Muscle of leg (tissue), 11 donors: ENCODE results near the gene CDC42BPB. TPM values are rescaled to one million over a fixed set of nuclear protein-coding genes. Genes with fewer than 3 reads are reported as not detected.
A peak's percentile ranks its signal among the peaks of the same experiment; 100 is the strongest.

ENCODE experiments used
- DNase-seq: peaks from one replicate; pipeline ENCODE4 v3.0.0; 2013
- H3K27ac ChIP-seq: one replicate; pipeline ENCODE4 v1.5.1; 2013; ENCODE audit warnings: mild to moderate bottlenecking, low read length, control low read depth
- H3K27me3 ChIP-seq: one replicate; pipeline ENCODE4 v1.6.1; 2013; ENCODE audit warnings: low read length; ENCODE audit not compliant: control insufficient read depth, insufficient read depth
- H3K36me3 ChIP-seq: one replicate; pipeline ENCODE4 v1.6.1; 2013; ENCODE audit warnings: low read length; ENCODE audit not compliant: control insufficient read depth, insufficient read depth
- H3K4me1 ChIP-seq: one replicate; pipeline ENCODE4 v1.6.1; 2013; ENCODE audit warnings: low read length; ENCODE audit not compliant: control insufficient read depth, insufficient read depth
- H3K4me3 ChIP-seq: one replicate; pipeline ENCODE4 v1.5.1; 2013; ENCODE audit warnings: low read length, control low read depth
- H3K9me3 ChIP-seq: replicated peaks from 2 replicates; pipeline ENCODE4 v1.6.1; 2013; ENCODE audit warnings: low read depth, low read length; ENCODE audit not compliant: control insufficient read depth
- WGBS: methylation state at CpG from one replicate; pipeline ENCODE4 v1.1.5; 2013; ENCODE audit warnings: missing lambda C conversion rate; ENCODE audit not compliant: insufficient coverage; 5-methylcytosine and 5-hydroxymethylcytosine counted together
- polyA plus RNA-seq, 8 donors: library from polyadenylated mRNA; unstranded; fragments of 120-200 nt; gene quantifications; one replicate each; pipeline versions ENCODE4 v1.2.1 to v1.2.3, GENCODE V29; 2013; ENCODE audit warnings: inconsistent platforms in 1 of 8, low replicate concordance in 1 of 8; ENCODE audit not compliant: insufficient read length in 8 of 8, insufficient read depth in 1 of 8
- total RNA-seq: library from RNA; stranded (reverse); fragments of 120-200 nt; gene quantifications from one replicate; pipeline ENCODE4 v1.2.4, GENCODE V29; 2013

Gene CDC42BPB
- total and polyA plus RNA-seq, 9 donors: 34.8 to 65.7 (median 55.4) TPM

DNA sequence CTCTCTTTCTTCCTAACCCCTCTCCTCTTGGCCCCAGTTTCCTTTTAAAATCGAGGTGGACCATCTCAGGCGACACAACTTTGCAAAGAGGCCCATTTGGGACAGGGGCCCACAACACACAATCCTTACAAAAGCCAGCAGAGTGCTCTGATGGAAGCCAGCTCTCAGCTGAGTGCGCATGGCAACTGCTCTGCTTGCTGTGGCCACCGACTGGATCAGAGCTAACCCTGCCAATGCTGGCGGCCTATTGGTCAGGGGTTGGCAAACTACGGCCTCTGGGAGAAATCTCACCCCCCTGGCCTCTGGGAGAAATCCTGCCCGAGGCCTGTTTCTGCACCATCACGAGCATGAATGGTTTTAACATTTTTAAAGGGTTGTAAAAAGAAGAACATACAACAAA, 79.9 kb downstream of the CDC42BPB start:
- DNase-seq: no peak
- Histone ChIP-seq H3K27ac (no peak overlapping the region), H3K27me3 (no peaks in the 10 kb centered on the region), H3K9me3 (no peaks in the 10 kb centered on the region), H3K36me3 (peaks cover 76% of the 10 kb centered on the region), H3K4me3 (no peak overlapping the region), H3K4me1 (no peaks in the 10 kb centered on the region)
- 88% methylated on average over 5 of the region's 8 CpGs for WGBS

- peaks cover 81% of the 10 kb centered on the region for H3K36me3 ChIP-seq
- 62% methylated on average over 11 of the region's 17 CpGs for WGBS
Measured at GRCh38 chr14:102975662-102976061, 81.7 kb downstream of the CDC42BPB start.

GRCh38 chr14:102973706-102974285, 83.6 kb downstream of the CDC42BPB start:
- Histone ChIP-seq H3K4me1 (peaks cover 15% of the 10 kb centered on the region), H3K36me3 (peaks cover 82% of the 10 kb centered on the region), H3K9me3 (no peaks in the 10 kb centered on the region), H3K27ac (no peak overlapping the region), H3K4me3 (no peak overlapping the region), H3K27me3 (no peaks in the 10 kb centered on the region)
- DNase-seq: no peak
- 81% methylated on average over 16 of the region's 22 CpGs for WGBS

More at GRCh38 chr14:102975662-102976061, 81.7 kb downstream of the CDC42BPB start:
- DNase-seq: peak; percentile 69
- no peaks in the 10 kb centered on the region for H3K9me3 ChIP-seq
- H3K27me3 ChIP-seq: no peaks in the 10 kb centered on the region
- H3K4me1 ChIP-seq: no peaks in the 10 kb centered on the region
- no peak overlapping the region for H3K4me3 ChIP-seq
- H3K27ac ChIP-seq: no peak overlapping the region

DNA sequence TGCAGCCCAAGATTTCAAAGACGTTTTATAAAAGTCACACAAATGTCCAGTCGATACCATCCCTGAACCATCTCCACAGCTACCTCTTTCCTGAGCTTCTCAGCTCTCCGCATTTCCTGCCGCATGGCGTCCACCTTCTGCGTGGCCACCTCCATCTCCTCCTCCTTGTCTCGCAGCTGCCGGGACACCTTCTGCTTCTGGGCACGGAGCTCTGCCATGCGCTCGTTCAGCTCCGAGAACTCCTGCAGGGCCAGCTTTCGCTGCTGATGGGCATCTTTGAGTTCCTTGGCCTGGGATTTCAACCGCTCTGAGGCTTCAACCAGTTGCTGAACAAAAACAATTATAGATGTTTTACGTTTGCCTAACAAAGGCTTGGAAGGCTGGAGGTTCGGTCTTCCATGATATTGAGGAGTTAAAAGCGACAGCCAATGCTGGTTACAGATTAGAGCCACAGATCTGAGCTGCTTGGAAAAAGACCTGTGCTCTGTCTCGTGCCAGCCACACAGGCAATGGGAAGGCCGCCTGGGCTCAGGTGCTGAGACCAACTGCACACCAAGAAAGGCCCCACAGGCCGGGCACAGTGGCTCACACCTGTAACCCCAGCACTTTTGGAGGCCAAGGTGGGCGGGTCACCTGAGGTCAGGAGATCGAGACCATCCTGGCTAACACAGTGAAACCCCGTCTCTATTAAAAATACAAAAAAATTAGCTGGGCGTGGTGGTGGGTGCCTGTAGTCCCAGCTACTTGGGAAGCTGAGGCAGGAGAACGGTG, 85.3 kb downstream of the CDC42BPB start:
- no peak overlapping the region for H3K4me3 ChIP-seq
- WGBS: 97% methylated on average over 20 of the region's 25 CpGs
- DNase-seq: no peak
- H3K27me3 ChIP-seq: no peaks in the 10 kb centered on the region
- peaks cover 75% of the 10 kb centered on the region for H3K36me3 ChIP-seq
- peaks cover 29% of the 10 kb centered on the region for H3K4me1 ChIP-seq
- H3K9me3 ChIP-seq: no peaks in the 10 kb centered on the region
- H3K27ac ChIP-seq: no peak overlapping the region

DNA sequence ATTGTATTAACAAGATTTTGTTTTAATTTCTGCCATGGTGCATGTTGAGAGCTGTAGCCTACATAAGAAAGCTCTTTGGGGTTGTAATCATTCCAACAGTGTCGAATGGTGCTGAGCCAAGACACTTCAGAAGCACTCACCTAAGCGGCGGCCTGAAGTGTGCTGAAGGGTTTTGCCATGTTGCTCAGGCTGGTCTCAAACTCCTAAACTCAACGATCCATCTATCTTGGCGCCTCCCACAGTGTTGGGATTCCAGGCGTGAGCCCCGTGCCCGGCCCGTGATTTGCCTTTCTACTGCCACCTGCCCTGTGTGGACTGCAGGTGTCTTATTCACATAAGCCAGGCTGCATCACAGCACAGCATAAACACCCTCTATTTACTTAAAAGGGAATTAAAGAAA, 86.0 kb downstream of the CDC42BPB start:
- H3K36me3 ChIP-seq: peaks cover 72% of the 10 kb centered on the region
- H3K4me3 ChIP-seq: no peak overlapping the region
- 90% methylated on average over 9 of the region's 9 CpGs for WGBS
- no peak overlapping the region for H3K27ac ChIP-seq
- no peaks in the 10 kb centered on the region for H3K27me3 ChIP-seq
- DNase-seq: no peak
- peaks cover 34% of the 10 kb centered on the region for H3K4me1 ChIP-seq
- H3K9me3 ChIP-seq: no peaks in the 10 kb centered on the region

DNA sequence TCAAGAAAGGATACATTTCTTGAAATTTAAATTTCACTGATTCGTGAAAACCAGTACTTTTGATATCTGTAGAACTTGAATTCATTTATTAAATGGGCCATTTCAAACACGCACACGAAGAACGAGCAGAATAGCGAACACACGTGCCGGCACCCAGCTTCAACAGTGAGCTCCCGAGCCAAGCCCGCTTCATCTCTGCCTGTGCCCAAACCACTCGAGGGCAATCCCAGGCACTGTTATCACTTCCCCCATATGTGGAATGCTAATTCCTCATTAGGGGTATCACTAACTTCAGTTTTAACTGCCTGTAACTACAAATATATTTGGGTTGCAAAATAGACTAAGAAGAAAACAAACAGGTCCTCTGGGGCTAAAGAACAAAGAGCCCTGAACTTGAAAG, 86.9 kb downstream of the CDC42BPB start:
- no peaks in the 10 kb centered on the region for H3K9me3 ChIP-seq
- no peak overlapping the region for H3K27ac ChIP-seq
- H3K36me3 ChIP-seq: peaks cover 72% of the 10 kb centered on the region
- DNase-seq: no peak
- H3K27me3 ChIP-seq: no peaks in the 10 kb centered on the region
- no peak overlapping the region for H3K4me3 ChIP-seq
- WGBS: 95% methylated on average over 4 of the region's 10 CpGs
- H3K4me1 ChIP-seq: peaks cover 36% of the 10 kb centered on the region

DNA sequence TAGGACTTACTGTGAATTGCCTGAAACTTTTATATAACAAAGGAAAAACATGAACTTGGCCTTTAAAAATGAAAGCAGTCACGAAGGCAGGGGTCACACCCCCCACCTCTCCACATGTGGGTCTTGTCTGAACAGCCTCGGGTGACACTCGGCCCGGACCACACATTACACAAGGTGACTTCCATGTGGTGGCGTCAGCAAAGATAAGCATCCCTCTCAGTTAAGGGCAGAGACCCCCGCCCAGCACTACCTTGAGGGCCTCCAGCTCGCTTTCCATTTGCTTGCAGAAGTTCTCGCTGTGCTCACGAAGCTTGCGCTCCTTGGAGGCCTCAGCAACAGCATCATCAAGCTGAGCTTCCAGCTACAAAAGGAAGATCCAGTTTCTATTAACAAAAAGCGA, 87.4 kb downstream of the CDC42BPB start:
- Histone ChIP-seq H3K9me3 (no peaks in the 10 kb centered on the region), H3K4me1 (peaks cover 36% of the 10 kb centered on the region), H3K27me3 (no peaks in the 10 kb centered on the region), H3K36me3 (peaks cover 74% of the 10 kb centered on the region), H3K27ac (peak overlapping the region; percentile 62), H3K4me3 (no peak overlapping the region)
- no peak for DNase-seq
- WGBS: 83% methylated on average over 10 of the region's 11 CpGs

GRCh38 chr14:102969060-102969791, 88.1 kb downstream of the CDC42BPB start:
- Histone ChIP-seq H3K27me3 (no peaks in the 10 kb centered on the region), H3K4me1 (peaks cover 36% of the 10 kb centered on the region), H3K4me3 (no peak overlapping the region), H3K9me3 (no peaks in the 10 kb centered on the region), H3K27ac (peak overlapping the region; percentile 62), H3K36me3 (peaks cover 74% of the 10 kb centered on the region)
- WGBS: 76% methylated on average over 21 of the region's 26 CpGs
- DNase-seq: peak; percentile 78

DNA sequence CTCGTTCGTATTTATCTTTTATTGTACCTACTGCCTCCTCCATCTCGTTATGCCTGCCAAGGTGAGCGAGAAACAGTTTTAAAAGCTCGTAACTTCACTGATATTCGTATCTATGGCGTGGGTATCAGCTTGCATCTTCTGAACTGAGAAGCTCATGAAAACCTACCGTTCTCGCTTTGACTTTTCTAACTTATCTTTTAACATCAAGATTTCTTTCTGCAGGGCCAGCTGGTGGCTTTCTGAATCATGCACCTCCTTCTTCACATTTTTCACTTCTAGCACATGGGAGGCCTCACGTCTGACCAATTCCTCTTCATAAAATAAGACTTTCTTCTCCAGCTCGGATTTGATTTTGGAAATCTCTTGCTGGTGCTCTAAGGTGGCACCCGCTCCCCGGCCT, 89.0 kb downstream of the CDC42BPB start:
- 91% methylated on average over 13 of the region's 13 CpGs for WGBS
- Histone ChIP-seq H3K27ac (no peak overlapping the region), H3K36me3 (peaks cover 74% of the 10 kb centered on the region)

GRCh38 chr14:102967506-102967795, 89.9 kb downstream of the CDC42BPB start:
- no peaks in the 10 kb centered on the region for H3K27me3 ChIP-seq
- peaks cover 36% of the 10 kb centered on the region for H3K4me1 ChIP-seq
- H3K9me3 ChIP-seq: no peaks in the 10 kb centered on the region
- H3K27ac ChIP-seq: peak overlapping the region; percentile 65
- H3K4me3 ChIP-seq: no peak overlapping the region
- peaks cover 73% of the 10 kb centered on the region for H3K36me3 ChIP-seq
- DNase-seq: no peak
- 54% methylated on average over 9 of the region's 14 CpGs for WGBS

More for the DNA sequence above, 89.0 kb downstream of the CDC42BPB start:
- H3K27me3 ChIP-seq: no peaks in the 10 kb centered on the region
- no peak for DNase-seq
- H3K4me3 ChIP-seq: no peak overlapping the region
- H3K9me3 ChIP-seq: no peaks in the 10 kb centered on the region
- peaks cover 36% of the 10 kb centered on the region for H3K4me1 ChIP-seq
